GM19438 (cell line): ENCODE data around the gene SH3RF2.

ENCODE experiments used
- ATAC-seq: cut with Tn5 transposase; IDR thresholded peaks from one replicate; pipeline ENCODE4 v1.9.1; 2021; ENCODE audit warnings: low read depth; ENCODE audit not compliant: unreplicated experiment

Gene SH3RF2

DNA sequence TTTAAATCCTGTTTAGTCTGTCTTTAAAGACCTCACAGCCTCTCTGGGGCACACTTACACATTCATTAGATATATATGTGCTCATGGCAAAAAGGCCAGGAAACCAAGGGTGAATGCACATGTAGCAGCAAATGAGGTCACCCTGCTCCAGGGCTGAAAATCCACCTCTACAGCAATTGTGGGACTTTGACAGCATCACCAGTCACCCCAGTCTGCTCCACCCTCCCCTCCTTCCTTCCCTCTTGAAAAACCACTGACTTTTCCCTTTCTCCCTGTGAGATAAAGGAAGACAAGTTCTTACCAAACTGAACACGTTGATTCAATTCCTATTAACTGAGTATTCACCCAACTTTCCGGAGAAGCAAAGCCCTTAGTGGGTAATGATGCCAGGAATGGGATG, 15.2 kb upstream of the SH3RF2 start:
- ATAC-seq = no peak

DNA sequence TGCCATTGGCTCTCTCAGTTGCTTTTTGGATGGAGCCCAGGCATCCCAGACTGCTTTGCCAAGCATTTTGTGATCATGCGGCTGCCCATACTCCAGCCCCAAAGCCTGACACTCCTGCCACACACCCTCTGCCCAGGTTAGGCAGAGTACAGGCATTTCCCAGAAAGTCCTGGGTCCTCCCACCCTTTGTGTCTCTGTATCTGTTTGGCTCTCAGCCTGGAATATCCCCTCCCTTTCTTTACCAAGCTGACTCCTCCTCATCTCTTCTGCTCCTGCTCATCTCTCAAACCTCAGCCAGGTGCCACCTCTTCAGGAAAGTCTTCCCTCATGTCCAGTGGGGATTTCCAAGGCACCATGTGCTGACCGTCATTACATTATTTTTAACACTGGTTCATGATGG, 14.3 kb upstream of the SH3RF2 start:
- ATAC-seq = no peak

DNA sequence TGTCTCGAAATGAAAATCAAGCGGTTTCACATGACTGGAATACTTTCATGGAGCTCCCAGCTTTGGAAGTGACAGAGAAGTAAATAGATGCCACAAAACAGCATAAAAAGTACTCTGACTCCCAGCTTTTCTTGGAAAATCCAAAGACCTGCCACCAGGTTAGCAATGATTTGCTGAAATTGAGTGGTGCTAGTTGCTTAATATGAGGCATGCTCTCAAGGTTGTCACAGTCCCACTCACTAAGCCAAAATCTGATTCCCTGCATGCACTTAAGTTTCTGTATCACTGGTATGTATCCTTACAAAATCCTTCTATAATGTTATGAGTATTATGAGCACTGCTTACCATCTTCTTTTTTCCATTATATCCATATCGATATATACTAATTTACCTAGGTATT, 13.0 kb upstream of the SH3RF2 start:
- no peak for ATAC-seq

DNA sequence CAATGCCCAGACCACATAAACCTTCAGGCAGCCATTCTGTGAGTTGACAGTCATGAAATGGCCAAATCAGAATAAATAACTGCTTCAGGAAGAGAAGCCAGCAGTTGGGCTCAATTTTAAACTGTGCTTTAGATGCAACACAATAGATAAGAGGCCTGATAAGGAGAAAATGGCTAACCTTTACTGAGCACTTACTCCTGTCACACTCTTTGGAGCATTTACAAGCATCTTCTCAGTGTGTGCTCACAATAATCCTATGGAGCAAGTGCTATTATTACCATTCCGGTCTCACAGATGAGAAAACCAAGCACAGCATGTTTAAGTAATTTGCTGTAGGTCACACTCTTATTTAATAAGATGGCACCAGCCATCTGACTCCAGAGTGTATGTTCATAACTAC, 11.5 kb upstream of the SH3RF2 start:
- no peak for ATAC-seq

DNA sequence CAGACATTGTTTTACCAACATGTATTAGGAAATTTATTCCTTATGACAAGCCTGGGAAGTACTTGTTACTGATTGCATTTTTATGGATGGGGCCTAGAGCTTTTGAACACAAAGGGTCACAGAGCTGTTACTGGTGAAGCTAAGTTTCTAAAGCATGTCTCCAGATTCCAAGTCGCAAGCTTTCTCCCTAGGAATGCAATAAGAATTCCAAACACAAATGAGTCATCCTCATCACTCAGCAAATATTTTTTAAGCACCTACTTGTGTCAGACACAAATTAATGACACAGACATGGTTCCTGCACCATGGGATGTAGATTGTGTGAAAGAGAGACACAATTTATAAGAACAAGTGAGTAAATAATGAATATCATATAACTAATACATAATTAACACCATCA, 11.0 kb upstream of the SH3RF2 start:
- ATAC-seq = no peak

DNA sequence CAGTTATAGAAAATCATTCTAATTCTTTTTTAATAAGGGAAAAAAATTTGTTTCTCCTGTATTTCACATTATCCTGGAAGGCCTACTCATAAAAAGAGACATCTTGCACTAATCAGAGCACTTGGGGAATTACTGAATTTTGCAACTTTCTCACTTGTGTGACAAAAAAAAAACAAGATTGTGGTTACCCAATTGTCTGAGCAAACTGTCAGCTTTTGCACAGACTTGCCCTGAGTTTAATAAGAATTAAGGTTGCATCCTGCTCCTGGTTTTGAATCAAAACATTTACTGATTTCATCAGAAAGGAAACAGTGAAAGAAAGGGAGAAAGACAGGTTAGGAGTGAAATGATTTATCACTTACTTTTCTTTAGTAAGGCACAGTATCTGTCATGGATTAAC, 10.6 kb upstream of the SH3RF2 start:
- ATAC-seq = no peak

DNA sequence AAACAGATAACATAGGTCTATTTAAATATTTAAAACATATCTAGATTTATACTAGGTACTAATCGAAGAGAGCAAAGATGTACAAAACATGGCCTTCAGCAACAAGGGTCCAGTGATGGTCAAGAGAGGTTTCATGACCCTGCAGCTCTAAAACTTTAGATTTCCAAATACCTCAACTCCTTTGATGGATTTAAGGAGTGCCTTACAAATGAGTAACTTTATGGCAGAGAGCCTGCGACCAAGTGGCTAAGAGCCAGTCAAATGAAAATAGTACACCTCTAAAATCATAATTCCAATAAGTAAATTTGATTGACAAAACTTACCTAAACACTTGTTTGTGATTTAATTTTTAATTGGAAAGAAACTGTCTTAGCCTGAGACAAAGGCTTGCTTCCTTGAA, 4.7 kb upstream of the SH3RF2 start:
- no peak for ATAC-seq

DNA sequence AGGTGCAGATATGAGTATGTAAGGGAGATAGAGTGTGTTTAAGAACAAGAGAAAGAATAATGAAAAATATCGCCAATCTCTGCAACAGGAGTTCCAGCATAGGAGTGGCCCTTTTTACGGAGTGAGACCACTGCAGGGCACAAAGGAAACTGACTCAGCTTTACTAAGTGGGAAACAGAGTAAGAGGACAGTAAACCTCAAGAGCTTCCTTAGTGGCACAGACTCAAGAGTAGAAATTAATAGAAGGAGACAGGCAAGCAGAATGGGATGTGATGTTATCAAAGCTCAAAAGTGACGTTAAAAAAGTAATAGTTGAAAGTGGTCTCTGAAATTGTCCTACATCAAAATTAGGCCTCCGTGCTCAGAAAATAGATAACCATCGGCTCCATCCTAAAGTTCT, 2.1 kb upstream of the SH3RF2 start:
- ATAC-seq = no peak

DNA sequence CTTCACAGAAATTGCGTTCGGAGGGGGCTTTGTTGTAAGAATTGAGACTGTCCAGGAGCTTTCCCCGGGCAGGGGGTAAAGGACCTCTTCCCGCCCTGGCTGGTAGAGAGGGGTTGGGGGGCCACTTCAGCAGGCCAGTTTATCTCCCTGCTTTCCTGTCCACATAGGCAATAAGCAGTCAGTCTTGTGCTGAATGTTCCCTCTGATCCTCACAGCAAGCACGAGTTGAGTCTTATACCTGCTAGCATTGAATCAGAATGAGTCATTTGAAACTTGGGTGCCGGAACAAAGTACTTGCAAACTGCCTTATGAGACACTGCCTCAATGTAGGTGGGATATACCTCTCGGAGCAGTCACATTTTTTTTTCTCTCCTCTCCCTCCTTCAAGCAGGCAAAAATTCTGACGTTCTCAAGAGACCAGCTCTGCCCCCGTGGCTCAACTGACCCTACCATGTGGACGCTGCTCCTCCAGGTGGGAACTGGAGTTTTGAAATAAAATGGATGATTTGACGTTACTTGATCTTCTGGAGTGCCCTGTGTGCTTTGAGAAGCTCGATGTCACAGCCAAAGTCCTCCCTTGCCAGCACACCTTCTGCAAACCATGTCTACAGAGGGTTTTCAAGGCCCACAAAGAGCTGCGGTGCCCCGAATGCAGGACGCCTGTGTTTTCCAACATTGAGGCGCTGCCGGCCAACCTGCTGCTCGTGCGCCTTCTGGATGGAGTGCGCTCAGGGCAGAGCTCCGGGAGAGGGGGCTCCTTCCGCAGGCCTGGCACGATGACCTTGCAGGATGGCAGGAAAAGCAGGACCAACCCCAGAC, 1.3 kb downstream of the SH3RF2 start:
- ATAC-seq = no peak

DNA sequence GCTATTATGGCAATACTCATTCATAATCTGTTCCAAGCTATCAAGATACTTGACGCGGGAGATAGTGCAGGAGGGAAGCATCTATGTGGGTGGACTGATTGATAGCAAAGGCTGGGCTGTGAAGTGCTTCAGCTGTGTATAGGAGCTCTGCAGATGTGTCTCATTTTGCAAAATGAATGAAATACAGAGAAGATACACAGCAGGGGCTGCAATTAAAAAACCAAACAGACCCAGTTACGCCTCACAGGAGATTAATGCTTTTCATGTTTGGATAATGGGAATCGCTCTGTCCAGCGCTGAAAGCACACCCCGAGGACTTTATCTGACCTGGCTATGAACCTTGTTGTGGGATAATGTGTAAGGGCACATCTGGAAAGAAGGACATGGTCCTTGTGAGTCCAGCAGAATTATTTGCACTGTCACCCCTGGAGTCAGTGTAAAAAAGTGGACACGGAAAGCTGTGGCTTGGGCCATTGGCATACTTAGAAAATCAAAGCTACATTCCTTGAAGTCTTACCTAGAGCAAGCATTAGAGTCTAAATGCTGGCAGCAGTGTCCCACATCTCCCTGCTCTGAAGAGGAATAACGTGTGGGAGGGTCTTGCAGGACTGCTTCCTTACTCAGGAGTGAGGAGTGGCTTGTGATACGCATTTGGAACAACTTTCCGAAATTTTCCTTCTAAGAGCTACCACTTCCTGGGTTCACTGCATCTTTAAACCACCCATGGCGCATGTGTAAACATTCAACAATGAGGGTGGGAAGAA, 2.6 kb downstream of the SH3RF2 start:
- no peak for ATAC-seq

DNA sequence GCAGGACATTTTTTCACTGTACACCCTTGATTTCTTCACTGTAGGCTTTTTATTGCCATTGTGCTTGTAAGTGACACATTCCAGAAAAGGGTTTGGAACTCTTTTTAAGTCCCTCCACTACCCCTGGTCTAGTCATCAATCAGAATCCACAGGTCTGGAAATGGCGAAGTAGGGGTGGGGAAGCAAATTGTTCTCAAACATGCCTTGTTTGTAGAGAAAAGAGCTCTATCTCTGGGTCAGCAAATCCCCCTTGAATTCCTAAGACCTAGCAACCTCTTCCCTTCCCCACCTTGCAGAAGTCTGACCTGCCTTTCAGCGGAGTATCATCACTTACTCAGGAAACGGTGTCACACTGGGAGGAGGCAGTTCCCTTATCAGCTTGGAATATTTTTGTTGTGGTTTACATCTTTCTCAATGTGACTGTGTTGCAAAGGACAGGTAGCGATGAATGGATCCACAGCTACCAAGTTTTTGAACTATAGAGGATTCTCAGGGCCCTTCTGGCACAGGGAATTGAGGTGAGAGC, 3.2 kb downstream of the SH3RF2 start:
- ATAC-seq = no peak

DNA sequence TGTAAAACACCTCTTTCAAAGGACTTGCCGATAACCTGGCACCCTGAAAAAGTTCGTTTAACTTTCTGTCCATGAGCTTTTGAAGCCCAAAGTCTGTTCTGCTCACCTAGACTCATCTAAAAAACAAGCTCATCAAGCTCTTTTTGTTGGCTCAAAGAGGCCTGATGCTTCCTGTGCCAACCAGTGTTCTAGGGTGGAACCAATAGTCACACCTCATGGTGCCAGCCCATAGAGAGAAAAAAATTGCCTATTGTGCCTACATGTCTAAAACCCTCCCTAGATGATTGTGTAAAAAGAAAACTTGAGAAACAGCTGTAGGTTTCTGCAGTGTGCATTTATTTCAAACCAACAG, 4.7 kb downstream of the SH3RF2 start:
- no peak for ATAC-seq

DNA sequence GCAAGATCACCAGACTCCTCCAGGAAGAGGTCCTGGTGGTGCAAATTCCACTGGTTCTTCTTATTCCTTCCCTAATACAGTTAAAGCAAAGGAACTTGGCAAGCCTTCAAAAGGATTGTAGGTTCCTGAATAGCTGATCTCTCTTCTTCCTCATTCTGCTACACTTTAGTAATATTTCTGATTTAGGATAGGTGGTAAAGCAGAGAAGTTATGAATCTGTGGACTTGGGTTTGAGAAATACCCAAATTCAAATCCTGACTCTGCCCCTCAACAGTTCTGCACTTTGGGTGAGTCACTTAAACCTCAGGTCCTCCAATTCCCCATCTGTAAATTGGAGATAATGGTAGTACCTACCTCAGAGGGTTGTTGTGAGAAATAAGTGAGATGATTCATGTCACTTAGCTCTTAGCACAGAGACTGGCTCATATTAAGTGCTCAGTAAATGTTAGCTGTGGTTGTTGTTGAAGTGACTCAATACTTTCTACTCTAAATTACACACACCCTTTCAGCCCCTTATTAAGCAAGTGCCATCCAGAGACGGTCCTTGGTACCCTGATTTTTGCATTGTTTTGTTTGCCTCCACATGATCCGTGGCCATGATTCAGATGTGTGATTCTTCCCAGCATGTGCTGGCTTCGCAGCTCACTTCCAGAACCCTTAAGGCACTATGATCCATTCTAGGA, 5.2 kb downstream of the SH3RF2 start:
- no peak for ATAC-seq

DNA sequence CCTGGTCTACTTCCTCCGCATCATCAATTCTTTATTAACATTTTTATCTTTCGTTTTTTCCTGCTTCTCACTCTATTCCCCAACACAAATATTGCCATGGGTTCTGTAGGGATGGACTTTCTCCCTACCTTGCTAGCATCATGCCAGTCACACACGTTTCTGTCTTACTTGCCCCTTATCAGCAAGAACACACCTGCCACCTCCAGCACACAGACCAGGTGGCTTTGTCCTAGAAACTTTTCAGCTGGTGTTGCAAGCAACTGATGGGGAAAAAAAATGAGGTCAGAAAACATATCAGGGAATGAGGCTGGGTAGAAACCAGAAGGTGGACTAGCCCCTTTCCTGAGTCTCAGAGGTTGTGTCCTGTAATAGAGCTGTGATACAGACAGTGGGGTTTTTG, 5.8 kb downstream of the SH3RF2 start:
- ATAC-seq = no peak

DNA sequence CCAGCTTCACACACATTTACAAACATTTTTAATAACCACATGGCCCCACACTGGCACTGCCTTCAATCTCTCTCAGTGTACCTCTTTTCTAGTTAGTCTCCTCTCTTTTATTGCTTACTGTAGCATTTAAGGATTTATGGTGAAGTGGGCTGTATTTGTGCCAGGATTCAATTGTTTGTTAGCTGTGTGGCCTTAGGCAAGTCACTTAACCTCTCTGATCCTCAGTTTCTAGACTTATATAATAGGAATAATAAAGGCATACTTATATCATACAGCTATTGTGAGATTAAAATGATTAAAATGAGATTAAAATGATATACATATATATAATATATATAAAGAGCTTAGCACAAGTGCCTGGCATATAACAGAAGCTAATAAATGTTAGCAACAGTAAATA, 6.4 kb downstream of the SH3RF2 start:
- no peak for ATAC-seq

DNA sequence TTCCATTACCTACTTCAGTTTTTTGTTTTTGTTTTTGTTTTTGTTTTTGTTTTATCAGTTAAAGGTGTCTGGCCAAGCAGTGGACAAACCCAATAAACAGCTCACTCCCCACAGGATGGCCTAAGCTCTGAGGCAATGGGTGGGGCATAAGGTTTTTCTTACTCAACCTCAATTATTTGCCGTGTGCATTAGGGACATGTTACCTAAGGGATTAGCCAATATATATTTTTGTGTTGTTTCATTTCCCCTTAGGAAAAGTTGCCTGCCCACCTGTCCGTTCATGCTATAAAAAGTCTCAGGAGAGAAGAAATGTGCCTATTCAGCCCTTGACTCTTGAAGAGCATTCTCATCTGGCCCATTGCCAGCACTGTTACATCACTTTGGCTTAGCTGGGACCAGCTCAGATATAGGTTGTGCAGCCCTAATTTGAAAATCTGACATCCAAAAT, 7.3 kb downstream of the SH3RF2 start:
- ATAC-seq = no peak

DNA sequence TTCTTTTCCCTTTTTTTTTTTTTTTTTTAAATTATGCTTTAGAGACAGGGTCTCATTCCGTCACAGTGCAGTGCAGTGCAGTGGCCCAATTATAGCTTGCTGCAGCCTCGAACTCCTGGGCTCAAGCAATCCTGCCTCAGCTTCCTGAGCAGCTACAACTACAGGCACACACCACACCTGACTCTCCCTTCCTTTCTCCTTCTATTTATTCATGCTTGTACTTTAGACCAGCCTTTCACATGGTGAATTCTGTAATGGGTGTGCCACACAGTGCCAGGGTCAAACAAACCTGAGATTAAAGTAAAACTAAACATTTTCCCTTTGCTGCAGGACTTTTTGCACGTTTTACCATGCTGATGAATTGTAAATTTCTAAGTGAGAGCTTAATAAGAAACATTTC, 8.0 kb downstream of the SH3RF2 start:
- ATAC-seq = no peak

DNA sequence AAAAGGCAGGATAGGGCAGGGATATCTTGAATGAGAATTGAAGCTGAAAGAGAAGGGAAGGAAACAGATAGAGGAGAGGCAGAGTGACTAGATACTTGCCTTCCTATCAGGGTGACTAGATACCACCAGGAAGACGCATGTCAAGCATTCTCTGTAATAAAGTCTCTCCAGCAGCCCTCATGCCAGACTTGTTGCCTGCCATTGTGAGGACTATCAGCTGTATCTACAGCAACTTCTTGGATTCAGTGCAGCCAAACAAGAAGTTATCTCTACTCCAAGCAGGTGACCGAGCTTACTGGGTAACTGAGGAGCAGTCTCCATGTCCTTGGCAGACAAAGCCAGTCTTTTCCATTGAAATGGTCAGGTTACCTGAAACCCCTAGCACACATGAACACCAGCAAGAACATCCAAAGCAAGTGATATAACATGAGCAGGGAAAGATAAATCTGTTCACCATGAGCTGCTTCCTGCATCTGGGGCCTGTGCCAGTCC, 9.3 kb downstream of the SH3RF2 start:
- ATAC-seq = no peak

DNA sequence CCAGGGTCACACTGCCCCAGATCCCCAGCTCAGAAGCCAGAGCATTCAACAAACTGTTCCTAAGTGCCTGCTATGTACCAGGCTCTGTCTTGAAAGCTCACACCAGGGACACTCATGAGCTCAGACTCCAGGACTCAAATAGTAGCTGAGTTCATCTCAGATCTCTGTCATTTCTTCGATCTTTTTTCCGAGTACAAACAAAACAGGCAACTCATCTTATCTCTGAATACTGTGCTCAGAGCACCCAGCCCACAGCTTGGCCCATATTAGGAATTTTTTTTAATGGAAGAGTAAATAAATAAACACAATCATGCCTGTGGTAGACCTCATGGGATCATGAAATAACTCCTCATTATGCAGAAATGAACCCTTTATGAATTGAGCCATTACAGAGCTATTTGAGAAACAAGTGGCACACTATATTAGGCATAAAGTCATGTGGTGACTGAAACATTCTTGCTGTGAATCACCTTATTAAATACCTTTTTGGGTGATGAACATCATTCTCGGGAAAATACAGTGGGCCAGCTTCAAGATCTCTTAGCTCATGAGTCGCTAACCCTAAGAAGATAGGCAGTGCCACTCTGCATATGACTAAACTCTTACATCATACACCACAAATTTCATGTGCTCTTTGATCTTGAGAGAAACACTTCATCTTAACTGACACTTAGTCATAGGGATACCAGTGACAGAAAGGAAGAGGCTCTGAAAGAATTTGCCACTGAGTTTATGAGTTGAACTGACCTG, 9.9 kb downstream of the SH3RF2 start:
- peak; percentile 57 for ATAC-seq

DNA sequence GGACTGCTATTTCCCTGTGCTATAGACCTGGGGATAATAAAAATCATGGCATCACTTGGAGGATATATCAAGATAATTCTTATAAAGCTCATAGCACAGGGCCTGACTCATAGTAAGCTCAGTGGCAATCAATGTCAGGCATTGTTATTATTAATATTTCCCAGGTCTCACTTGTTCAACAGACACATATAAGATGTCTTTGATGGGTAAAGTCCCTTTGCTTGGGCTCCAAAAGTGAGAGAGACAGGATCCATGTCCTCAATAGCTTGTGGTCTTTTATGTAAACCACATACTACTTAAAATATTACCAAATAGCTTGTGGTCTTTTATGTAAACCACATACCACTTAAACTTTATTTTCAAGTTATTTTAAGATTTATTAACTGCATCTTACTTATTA, 11.2 kb downstream of the SH3RF2 start:
- no peak for ATAC-seq

DNA sequence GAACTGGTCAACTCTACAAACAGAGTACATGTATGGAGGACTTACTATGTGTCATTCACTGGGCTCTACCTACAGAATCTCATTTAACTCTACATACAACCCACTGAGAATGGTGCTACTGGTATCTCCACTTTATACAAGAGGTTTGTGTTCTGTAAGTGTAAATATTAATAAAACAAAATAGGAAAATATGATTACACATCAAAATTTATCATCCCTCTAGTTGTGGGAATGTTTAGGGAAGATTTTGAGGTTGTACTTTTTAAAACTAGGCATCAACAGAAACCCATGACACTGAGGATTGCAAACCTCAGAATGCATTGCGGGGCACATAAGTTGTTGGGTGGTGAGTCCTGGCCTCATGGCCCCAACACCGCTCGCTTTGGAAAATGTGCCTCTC, 11.7 kb downstream of the SH3RF2 start:
- no peak for ATAC-seq
